GM12878 (cell line): ENCODE data around the gene SMARCD3. TPM values are rescaled to one million over a fixed set of nuclear protein-coding genes. Genes with fewer than 3 reads are reported as not detected.

ENCODE experiments used
- ATAC-seq: fragments of 200-7000 bp; cut with Tn5 transposase; 3 replicates; pipeline ENCODE4 v1.9.1; 2020; ENCODE audit warnings: mild to moderate bottlenecking, moderate library complexity
- BruUV-seq: library from RNA; stranded (reverse); fragments of 400-500 nt; replicated peaks from 2 replicates; lab custom pipeline; 2021; lab: Mats Ljungman, UMichigan
- CTCF ChIA-PET: fragments of 300-600 bp; sonication (Branson Sonifier 250); formaldehyde crosslinking; extraction: SDS; loops from one replicate; lab custom pipeline; 2021; ENCODE audit warnings: inconsistent platforms; lab: Yijun Ruan, JAX
- POLR2A ChIA-PET: fragments of 350-600 bp; formaldehyde crosslinking; extraction: SDS; loops from one replicate; lab custom pipeline; 2021; ENCODE audit warnings: inconsistent platforms; lab: Charles Lee
- RAD21 ChIA-PET: fragments of 300-600 bp; sonication (Branson Sonifier 250); formaldehyde crosslinking; loops from one replicate; lab custom pipeline; 2023; ENCODE audit warnings: antibody characterized with exemption; ENCODE audit not compliant: unreplicated experiment; lab: Charles Lee
- SMC1A ChIA-PET: fragments of 300-600 bp; sonication (Branson Sonifier 250); formaldehyde crosslinking; loops from one replicate; lab custom pipeline; 2023; ENCODE audit not compliant: unreplicated experiment, uncharacterized antibody; lab: Charles Lee
- DNase-seq: peaks from one replicate; pipeline ENCODE4 v3.0.0-alpha.2; 2011; ENCODE audit warnings: low read depth, low spot score
- FAIRE-seq: peaks from 3 replicates; lab custom pipeline; 2011; peaks lifted over from hg19 to GRCh38; lab: Jason Lieb, UNC
- H2AFZ ChIP-seq: 2 replicates; pipeline ENCODE4 v1.6.0; 2011; ENCODE audit warnings: low read depth, low read length, control low read depth; ENCODE audit not compliant: control insufficient read depth
- H3K27ac ChIP-seq: 2 replicates; pipeline ENCODE4 v1.5.1; 2011; ENCODE audit warnings: control low read depth; ENCODE audit not compliant: control insufficient read depth, insufficient read depth
- H3K27me3 ChIP-seq, 2 experiments: replicated peaks in 1 of 2; 2 replicates each; pipeline versions ENCODE4 v1.6.0 to v1.6.1; 2011; ENCODE audit warnings: low read length in 1 of 2; ENCODE audit not compliant: control insufficient read depth in 2 of 2, insufficient read depth in 2 of 2
- H3K36me3 ChIP-seq, 2 experiments: 2 replicates each; pipeline ENCODE4 v1.5.1; 2011; ENCODE audit warnings: low read length in 1 of 2; ENCODE audit not compliant: control insufficient read depth in 2 of 2, insufficient read depth in 2 of 2
- H3K4me1 ChIP-seq: 2 replicates; pipeline ENCODE4 v1.6.1; 2011; ENCODE audit warnings: mild to moderate bottlenecking, low read length, moderate library complexity, mixed read lengths; ENCODE audit not compliant: control insufficient read depth, insufficient read depth
- H3K4me2 ChIP-seq: 2 replicates; pipeline ENCODE4 v1.6.0; 2011; ENCODE audit warnings: control low read depth; ENCODE audit not compliant: control insufficient read depth, insufficient read depth
- H3K4me3 ChIP-seq: fragments of 200-600 bp; sonication (generic); 2 replicates; pipeline ENCODE4 v1.5.1; 2016
- H3K79me2 ChIP-seq: 2 replicates; pipeline ENCODE4 v1.6.0; 2011; ENCODE audit warnings: low read length; ENCODE audit not compliant: control insufficient read depth, insufficient read depth
- H3K9ac ChIP-seq: 2 replicates; pipeline ENCODE4 v1.8.0; 2011; ENCODE audit warnings: low read length, control low read depth, mixed read lengths; ENCODE audit not compliant: control insufficient read depth, insufficient read depth
- H3K9me3 ChIP-seq: replicated peaks from 3 replicates; pipeline ENCODE4 v1.5.1; 2011; ENCODE audit warnings: mild to moderate bottlenecking, low read length; ENCODE audit not compliant: control insufficient read depth, insufficient read depth
- H4K20me1 ChIP-seq: 2 replicates; pipeline ENCODE4 v1.6.0; 2011; ENCODE audit not compliant: control insufficient read depth, insufficient read depth
- ASH2L ChIP-seq: fragments of 300-600, 200-600 bp; sonication (generic); IDR thresholded peaks from 2 replicates; pipeline ENCODE4 v1.6.1; 2017; ENCODE audit warnings: low read depth, mild to moderate bottlenecking, borderline replicate concordance
- STAT3 ChIP-seq: IDR thresholded peaks from 2 replicates; pipeline ENCODE4 v1.6.1; 2011; ENCODE audit warnings: low read depth, low read length, improper control_type of control experiment
- ZBED1 ChIP-seq: IDR thresholded peaks from 2 replicates; pipeline ENCODE4 v1.6.1; 2016; ENCODE audit warnings: borderline replicate concordance
- ZBTB11 ChIP-seq: fragments of 450-650 bp; formaldehyde crosslinking; IDR thresholded peaks from 2 replicates; pipeline ENCODE4 v1.5.0; 2022; ENCODE audit warnings: mild to moderate bottlenecking, missing genetic modification characterization
- ZBTB40 ChIP-seq: fragments of 450-650 bp; IDR thresholded peaks from 2 replicates; pipeline ENCODE4 v1.6.1; 2016; ENCODE audit warnings: mild to moderate bottlenecking, moderate library complexity, borderline replicate concordance
- WGBS: methylation state at CpG from one replicate; pipeline ENCODE4 v1.1.6; 2016; ENCODE audit warnings: low lambda C conversion rate; ENCODE audit not compliant: insufficient replicate concordance, insufficient coverage; ENCODE audit errors: missing lambda C conversion rate; 5-methylcytosine and 5-hydroxymethylcytosine counted together
- in situ Hi-C: fragments of 300-500 bp; cut with MboI; formaldehyde crosslinking; loops from 9 replicates; pipeline ENCODE4 v1.14.3; 2018; ENCODE audit warnings: mixed read lengths
- intact Hi-C: fragments of 100-400 bp; cut with micrococcal nuclease; formaldehyde crosslinking; loops from one replicate; pipeline ENCODE4 v1.14.2; 2022; ENCODE audit not compliant: unreplicated experiment
- polyA plus RNA-seq, 11 experiments: library from polyadenylated mRNA; depleted of rRNA in 4 of 11; unstranded in 6 of 11; stranded (reverse) in 5 of 11; fragments of >200 nt; fragmentation: Nextera tagmentation in 4 of 11; fragmentation: Illumina TruSeq in 1 of 11; extraction: Ambion mirVana in 4 of 11; extraction: Trizol in 1 of 11; gene quantifications; 1 replicate in 1 of 11; 2 replicates in 10 of 11; pipeline versions ENCODE4 v1.2.1 to v1.2.3, GENCODE V29; 2011 to 2016; ENCODE audit warnings: inconsistent platforms in 2 of 11, missing spikeins in 2 of 11, low read depth in 1 of 11
- total RNA-seq, 4 experiments: library from RNA; depleted of rRNA in 3 of 4; stranded (reverse); fragments of >200 nt in 3 of 4; fragmentation: Illumina TruSeq in 1 of 4; extraction: Trizol in 1 of 4; gene quantifications; 2 replicates each; pipeline versions ENCODE4 v1.2.1 to v1.2.3, GENCODE V29; 2013 to 2021

SMARCD3 gene
- total and polyA plus RNA-seq, 10 of the 15 experiments (the other 5 are each of a cell fraction or from before 2014, with no cell fraction given): 0.11 to 1.4 (median 0.16) TPM

GRCh38 chr7:151274396-151274795 lies 25.9 kb upstream of the SMARCD3 start (continued):
- TF ChIP-seq STAT3: no peak
- TF ChIP-seq ZBTB11: no peak

GRCh38 chr7:151273651-151274390 lies 25.3 kb upstream of the SMARCD3 start:
- 26% methylated on average over 9 of the region's 9 CpGs for WGBS
- no peak overlapping the region for H3K4me3 ChIP-seq
- no peaks in the 10 kb centered on the region for H3K36me3 ChIP-seq

More at GRCh38 chr7:151273651-151274390, 25.3 kb upstream of the SMARCD3 start:
- Histone ChIP-seq H3K9ac (no peak overlapping the region), H3K4me1 (no peaks in the 10 kb centered on the region), H3K27ac (no peak overlapping the region), H3K4me2 (no peak overlapping the region), H3K27me3 (peaks cover 0 to 4% of the 10 kb centered on the region in 2 experiments; a peak in 3 of 4 replicates), H2AFZ (no peak overlapping the region), H3K9me3 (no peaks in the 10 kb centered on the region), H4K20me1 (peaks cover 4% of the 10 kb centered on the region; the same call in 1 of the 2 replicates), H3K79me2 (no peaks in the 10 kb centered on the region)
- intact Hi-C loops (no loop called here), in situ Hi-C loops (no loop called here)
- ATAC-seq: no peak
- SMC1A ChIA-PET: no interaction called here
- CTCF ChIA-PET: no interaction called here
- BruUV-seq: no TSS peak
- FAIRE-seq: no peak
- TF ChIP-seq ZBTB40 (no peak), ZBED1 (no peak), ASH2L (no peak)
- no peak for DNase-seq
- RAD21 ChIA-PET: no interaction called here
- POLR2A ChIA-PET: no interaction called here
